ENCODE measurements around the gene SLC6A6.

Gene SLC6A6

DNA sequence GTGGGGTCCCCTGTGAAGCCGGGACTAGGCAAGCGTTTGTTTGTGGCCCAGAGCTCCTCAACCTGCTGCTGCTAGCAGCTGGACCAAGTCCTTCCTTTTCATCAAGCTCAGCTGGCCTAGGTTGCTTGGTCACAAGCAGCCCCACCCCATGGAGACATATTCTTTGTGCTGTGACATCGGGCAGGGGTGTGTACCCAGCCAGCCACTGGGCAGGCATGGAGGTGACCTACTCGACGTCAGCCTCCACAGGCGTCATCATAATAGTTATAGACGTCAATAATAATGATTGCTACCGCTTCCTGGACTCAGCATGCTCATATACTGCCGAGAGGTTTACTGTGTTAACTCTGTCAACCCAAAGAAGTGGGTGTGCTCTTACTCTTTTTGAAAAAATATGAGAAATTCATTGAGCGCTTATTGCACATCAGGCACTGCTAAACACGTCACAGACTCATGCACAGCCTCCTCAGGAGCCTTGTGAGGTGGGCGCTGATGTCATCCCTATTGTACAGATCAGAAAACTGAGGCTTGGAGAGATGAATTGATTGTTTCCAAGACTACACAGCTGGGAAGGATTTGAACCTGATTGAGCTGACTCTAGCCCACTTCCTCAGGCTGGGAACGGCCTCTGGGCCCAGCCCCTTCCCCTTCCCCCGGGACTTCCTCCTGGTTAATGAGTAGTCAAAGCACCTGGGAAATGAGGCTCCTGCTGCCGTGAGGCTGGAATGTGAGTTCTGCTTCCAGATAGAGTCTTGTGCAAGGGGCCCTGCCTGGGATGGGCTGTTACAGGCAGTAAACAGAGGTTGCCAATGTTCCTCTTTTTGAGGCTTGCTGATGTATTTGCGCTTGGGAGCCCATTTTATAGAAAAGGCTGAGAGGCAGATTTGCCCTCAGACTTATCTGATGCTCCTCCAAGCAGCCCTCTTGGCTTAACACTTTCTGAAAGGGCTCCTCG is 16.2 kb downstream of the SLC6A6 start:
- DNase-seq (ENCODE audit: low read depth, low spot score), result no peak

GRCh38 chr3:14422016-14422963 is 19.9 kb downstream of the SLC6A6 start:
- DNase-seq (ENCODE audit: low read depth, low spot score), result no peak

DNA sequence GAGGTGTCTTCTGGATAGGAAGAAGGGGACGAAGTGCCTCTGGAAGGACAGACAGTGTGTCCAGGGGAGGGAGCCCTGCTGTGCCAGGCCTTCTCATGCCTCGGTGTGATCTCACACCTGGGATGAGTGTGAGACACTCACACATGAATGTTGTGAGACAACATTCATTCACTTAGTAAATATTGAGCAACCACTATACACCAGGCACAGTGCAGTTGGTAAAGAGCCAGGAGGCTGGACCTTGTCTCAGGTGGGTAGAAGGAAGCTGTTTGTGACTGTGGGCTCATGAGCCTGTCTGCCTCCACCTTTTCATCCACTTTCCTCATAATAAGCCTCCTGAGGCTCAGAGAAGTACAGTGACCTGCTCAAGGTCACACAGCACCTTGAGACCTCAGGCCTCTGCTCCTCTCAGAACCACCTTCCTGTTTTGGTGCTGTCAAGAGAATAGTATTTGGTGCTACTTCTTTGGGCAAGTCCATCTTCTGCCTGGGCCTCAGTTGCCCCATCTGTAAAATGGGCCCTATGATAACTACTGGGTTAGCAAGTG is 20.9 kb downstream of the SLC6A6 start:
- DNase-seq (ENCODE audit: low read depth, low spot score), result no peak

- no peak for DNase-seq (ENCODE audit: low read depth, low spot score)
These were observed 21.6 kb downstream of the SLC6A6 start for GRCh38 chr3:14423963-14424362.

DNA sequence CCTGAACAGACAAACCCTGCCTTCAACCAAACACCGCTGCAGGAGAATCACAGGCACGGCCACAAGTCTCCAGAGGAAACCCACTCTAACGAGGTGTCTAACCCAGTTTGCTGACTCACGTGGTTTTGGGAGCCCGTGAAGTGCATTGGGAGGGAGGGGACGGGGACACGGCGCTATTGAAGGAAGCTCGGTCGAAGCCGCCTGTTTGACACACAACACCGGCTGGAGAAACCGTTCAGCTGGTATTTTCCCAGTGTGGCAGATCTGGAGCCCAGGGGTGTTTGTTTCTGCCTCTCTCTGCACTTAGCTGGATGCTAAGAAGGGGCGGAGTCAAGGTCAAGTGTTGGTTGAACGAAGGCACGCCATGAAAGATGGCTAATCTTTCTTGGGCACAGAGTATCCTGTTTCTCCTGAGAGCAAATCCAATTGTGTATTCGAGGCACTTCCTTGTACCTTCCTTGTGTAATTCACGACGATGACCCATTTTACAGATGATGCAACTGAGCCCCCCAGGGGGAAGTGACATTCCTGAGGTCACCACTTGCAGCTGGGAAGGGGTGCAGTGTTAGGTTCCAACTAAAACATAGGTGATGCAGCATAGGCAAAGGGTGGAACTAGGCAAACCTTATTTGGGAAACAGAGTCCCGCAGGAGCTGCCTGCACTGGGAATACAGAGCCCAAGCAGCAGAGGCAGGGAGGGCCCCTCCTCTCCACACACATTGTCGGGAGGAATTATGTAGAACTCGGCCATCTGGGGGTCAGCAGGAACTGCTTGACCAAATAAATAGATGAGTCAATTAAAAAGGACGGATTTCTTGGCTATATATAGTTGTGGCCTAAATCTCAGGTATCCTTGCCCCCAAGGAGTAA is 22.5 kb downstream of the SLC6A6 start:
- peak; percentile 45 for DNase-seq (ENCODE audit: low read depth, low spot score)

- peak; percentile 26 for DNase-seq (ENCODE audit: low read depth, low spot score)
These were observed 23.3 kb downstream of the SLC6A6 start for GRCh38 chr3:14425581-14426304.

GRCh38 chr3:14426305-14426620 is 23.9 kb downstream of the SLC6A6 start:
- DNase-seq (ENCODE audit: low read depth, low spot score), result no peak

GRCh38 chr3:14428087-14429033 is 26.0 kb downstream of the SLC6A6 start:
- DNase-seq (ENCODE audit: low read depth, low spot score), result peak; percentile 32

- no peak for DNase-seq (ENCODE audit: low read depth, low spot score)
These were observed 26.8 kb downstream of the SLC6A6 start for GRCh38 chr3:14429237-14429636.

DNA sequence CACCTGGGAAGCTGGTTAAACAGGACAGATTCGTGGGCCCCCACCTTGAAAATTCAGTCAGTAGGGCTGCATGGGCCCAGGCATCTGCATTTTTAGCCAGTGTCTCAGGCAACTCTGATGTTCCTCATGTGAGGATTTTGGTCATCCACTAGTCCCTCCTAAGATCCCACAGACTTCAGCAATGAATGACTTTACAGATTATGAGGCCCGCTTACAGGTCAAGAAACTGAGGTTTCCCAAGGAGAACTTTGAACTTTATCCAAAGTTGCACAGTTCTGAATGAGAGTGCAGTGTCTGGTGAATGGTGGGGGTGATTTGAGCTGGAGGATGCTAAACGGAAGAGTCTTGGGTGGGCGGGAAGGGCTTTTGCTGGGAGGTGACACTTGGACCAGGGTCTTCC is 27.2 kb downstream of the SLC6A6 start:
- DNase-seq (ENCODE audit: low read depth, low spot score), result no peak

- no peak for DNase-seq (ENCODE audit: low read depth, low spot score)
These were observed 27.6 kb downstream of the SLC6A6 start for GRCh38 chr3:14430053-14430452.

DNA sequence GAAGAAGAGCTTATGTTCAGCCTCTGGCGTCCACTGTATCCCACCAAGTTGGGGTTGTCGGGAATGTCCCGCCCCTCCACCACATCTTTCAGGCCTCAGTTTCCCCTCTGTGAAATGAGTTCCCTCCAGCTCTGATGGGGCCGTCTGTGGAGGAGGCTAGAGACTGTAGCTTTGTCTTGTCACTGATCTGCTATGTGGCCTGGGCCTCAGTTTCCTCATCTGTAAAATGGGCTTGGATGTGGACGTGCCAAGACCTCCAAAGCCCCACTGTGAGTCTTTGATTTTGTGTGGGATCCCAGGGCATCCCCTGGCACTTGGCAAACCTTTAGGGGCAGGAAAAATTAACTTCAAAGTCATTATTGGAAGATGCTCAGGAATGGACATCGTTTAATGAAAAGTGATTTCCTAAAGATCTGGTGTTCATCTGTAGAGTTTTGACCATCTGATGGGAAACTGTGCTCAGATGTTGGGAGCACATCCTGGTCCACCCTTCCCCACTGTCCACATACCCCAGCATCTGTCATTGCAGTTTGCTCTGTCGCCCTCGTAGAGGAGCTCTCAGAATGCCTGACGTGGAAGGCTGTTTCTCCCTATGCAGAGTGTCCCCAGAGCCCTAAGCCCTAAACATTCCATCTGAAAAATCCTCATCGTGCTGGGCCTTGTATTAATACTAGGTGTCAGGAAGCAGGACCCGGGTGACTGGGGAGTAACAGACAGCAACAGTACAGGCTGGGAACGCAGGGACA is 28.5 kb downstream of the SLC6A6 start:
- DNase-seq (ENCODE audit: low read depth, low spot score), result no peak

DNA sequence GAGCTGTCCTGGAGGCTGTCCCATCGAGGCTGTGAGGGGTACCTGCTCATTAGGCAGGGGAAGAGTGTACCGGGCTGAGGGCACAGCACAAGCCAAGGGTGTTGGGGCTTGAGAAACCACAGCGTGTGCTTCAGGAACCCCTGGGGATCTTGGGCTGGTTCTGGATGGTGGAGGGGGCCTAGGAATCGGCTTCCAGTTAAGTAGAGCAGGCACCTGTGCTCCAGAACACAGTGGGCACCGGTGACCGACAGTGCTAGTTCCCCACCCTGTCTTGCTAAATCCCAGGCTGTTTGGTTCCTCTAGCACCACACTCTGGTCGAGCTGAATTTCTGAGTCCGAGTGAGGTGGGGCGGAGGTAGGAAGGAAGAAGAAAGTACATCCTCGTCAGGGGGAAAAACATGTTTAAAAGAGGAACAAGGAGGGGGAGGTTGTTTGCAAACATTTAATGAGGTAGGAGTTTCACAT is 29.1 kb downstream of the SLC6A6 start:
- no peak for DNase-seq (ENCODE audit: low read depth, low spot score)

- DNase-seq (ENCODE audit: low read depth, low spot score), result peak; percentile 89
These were observed 29.8 kb downstream of the SLC6A6 start for GRCh38 chr3:14431917-14432834.

DNA sequence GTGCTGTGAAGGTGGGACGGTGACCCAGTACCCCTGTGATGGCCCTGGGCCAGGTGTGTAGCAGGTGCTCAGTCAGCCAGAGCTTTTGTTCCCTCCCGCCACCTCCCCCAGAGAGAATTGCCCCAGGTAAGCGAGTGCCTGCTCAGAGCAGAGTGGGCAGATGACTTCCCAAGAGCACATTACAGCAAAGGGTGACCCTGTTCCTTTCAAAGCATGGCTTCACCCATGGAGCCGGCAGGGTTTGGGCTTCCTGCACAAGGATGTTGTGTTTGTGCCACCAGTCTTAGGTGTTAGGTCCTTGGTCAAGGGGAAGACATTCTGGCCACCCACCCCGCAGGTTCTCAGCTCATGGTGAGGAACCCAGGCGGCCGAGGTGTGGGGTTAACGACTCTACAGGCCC is 30.7 kb downstream of the SLC6A6 start:
- no peak for DNase-seq (ENCODE audit: low read depth, low spot score)

DNA sequence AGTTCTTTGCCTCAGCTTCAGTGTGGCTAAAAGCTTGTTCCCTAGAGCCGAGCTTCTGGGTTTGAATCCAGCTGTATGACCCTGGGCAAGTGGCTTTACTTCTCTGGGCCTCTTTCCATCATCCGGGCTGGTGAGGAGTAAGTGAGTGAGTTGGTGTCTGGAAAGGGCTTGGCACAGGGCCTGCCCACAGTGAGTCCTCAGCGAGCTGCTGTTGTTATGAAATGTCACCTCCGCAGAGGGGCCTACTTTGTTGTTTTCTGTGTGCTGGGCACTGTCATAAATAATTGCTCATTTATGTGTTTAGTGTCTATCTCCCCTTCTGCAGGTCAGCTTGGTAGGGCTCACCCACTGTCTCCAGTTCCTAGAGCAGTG is 31.7 kb downstream of the SLC6A6 start:
- DNase-seq (ENCODE audit: low read depth, low spot score), result peak; percentile 67

GRCh38 chr3:14434498-14435151 is 32.2 kb downstream of the SLC6A6 start:
- no peak for DNase-seq (ENCODE audit: low read depth, low spot score)
